GM19468 (cell line): ENCODE data around the gene GABRR1.
"Not testable (repeated sequence)": the region's sequence is repeated elsewhere in the genome, so short reads cannot be mapped to it uniquely, and the experiment has no call there.

Experiments
- ATAC-seq: cut with Tn5 transposase; IDR thresholded peaks from one replicate; pipeline ENCODE4 v1.9.1; 2021; ENCODE audit warnings: mild to moderate bottlenecking, moderate library complexity, moderate number of reproducible peaks; ENCODE audit not compliant: unreplicated experiment; ENCODE audit errors: extremely low read depth

Gene GABRR1

GRCh38 chr6:89128256-89128671 is 88.9 kb downstream of the GABRR1 start:
- ATAC-seq, result not testable (repeated sequence)
